ENCODE measurements around the gene DPP10. TPM values are rescaled to one million over a fixed set of nuclear protein-coding genes. Genes with fewer than 3 reads are reported as not detected.

The DPP10 gene
- total RNA-seq, 1 experiment from 2014 or later = not detected

GRCh38 chr2:114405247-114406116 is 37.0 kb upstream of the DPP10 start:
- intact Hi-C loops (cut with micrococcal nuclease; ENCODE audit: unreplicated experiment) (no loop called here), in situ Hi-C loops (cut with HindIII; ENCODE audit: low pct_unique_long_range_greater_than_20kb, low sequenced_read_pairs) (no loop called here)
- H3K27me3 ChIP-seq (ENCODE audit: control insufficient read depth, insufficient read depth, low read length) = no peaks in the 10 kb centered on the region
- H3K4me3 ChIP-seq (ENCODE audit: low read depth in 2 of 2, low read length in 2 of 2) = no peak overlapping the region
- no TSS peak for BruUV-seq (replicated peaks)
- H3K9me3 ChIP-seq (ENCODE audit: control insufficient read depth, insufficient read depth, low read depth, low read length) = no peaks in the 10 kb centered on the region
- TF ChIP-seq REST (IDR thresholded peaks at IDR 0.05; ENCODE audit: insufficient read depth in 1 of 2, low read depth in 2 of 2, low read length in 1 of 2) (no peak), TCF7L2 (IDR thresholded peaks at IDR 0.05; ENCODE audit: low read depth, low read length) (no peak), POLR2AphosphoS5 (IDR thresholded peaks at IDR 0.05; ENCODE audit: low read depth, low read length) (no peak), SIN3A (IDR thresholded peaks at IDR 0.05; ENCODE audit: borderline replicate concordance, insufficient read depth, low read depth, low read length) (no peak)
- TF ChIP-seq, protein P1, sequence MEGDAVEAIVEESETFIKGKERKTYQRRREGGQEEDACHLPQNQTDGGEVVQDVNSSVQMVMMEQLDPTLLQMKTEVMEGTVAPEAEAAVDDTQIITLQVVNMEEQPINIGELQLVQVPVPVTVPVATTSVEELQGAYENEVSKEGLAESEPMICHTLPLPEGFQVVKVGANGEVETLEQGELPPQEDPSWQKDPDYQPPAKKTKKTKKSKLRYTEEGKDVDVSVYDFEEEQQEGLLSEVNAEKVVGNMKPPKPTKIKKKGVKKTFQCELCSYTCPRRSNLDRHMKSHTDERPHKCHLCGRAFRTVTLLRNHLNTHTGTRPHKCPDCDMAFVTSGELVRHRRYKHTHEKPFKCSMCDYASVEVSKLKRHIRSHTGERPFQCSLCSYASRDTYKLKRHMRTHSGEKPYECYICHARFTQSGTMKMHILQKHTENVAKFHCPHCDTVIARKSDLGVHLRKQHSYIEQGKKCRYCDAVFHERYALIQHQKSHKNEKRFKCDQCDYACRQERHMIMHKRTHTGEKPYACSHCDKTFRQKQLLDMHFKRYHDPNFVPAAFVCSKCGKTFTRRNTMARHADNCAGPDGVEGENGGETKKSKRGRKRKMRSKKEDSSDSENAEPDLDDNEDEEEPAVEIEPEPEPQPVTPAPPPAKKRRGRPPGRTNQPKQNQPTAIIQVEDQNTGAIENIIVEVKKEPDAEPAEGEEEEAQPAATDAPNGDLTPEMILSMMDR (IDR thresholded peaks at IDR 0.05) = no peak
- ChIA-PET CTCF (no interaction called here), POLR2A (no interaction called here)
- ATAC-seq = no peak
- no peaks in the 10 kb centered on the region for H3K4me1 ChIP-seq (ENCODE audit: control insufficient read depth, insufficient read depth, low read length)
- no peaks in the 10 kb centered on the region for H3K36me3 ChIP-seq (ENCODE audit: control insufficient read depth, insufficient read depth, low read length)
- DNase-seq (ENCODE audit: low read depth, low spot score) = no peak
- H3K27ac ChIP-seq (ENCODE audit: low read length) = no peak overlapping the region

GRCh38 chr2:114406347-114406746 is 36.1 kb upstream of the DPP10 start:
- H3K4me3 ChIP-seq (ENCODE audit: low read depth in 2 of 2, low read length in 2 of 2) = no peak overlapping the region
- POLR2A ChIA-PET = no interaction called here
- ATAC-seq = no peak

More at GRCh38 chr2:114406347-114406746, 36.1 kb upstream of the DPP10 start:
- CTCF ChIA-PET = interaction anchor here (0.7 kb wide), 1 partner anchor 504 kb away, joined by 3 read pairs; no protein-coding TSS in a partner anchor
- Histone ChIP-seq H3K4me1 (ENCODE audit: control insufficient read depth, insufficient read depth, low read length) (no peaks in the 10 kb centered on the region), H3K27ac (ENCODE audit: low read length) (no peak overlapping the region), H3K36me3 (ENCODE audit: control insufficient read depth, insufficient read depth, low read length) (no peaks in the 10 kb centered on the region), H3K27me3 (ENCODE audit: control insufficient read depth, insufficient read depth, low read length) (no peaks in the 10 kb centered on the region), H3K9me3 (ENCODE audit: control insufficient read depth, insufficient read depth, low read depth, low read length) (no peaks in the 10 kb centered on the region)
- BruUV-seq (replicated peaks) = no TSS peak
- intact Hi-C loops (cut with micrococcal nuclease; ENCODE audit: unreplicated experiment) = no loop called here
- in situ Hi-C loops (cut with HindIII; ENCODE audit: low pct_unique_long_range_greater_than_20kb, low sequenced_read_pairs) = no loop called here
- TF ChIP-seq TCF7L2 (IDR thresholded peaks at IDR 0.05; ENCODE audit: low read depth, low read length) (no peak), REST (IDR thresholded peaks at IDR 0.05; ENCODE audit: insufficient read depth in 1 of 2, low read depth in 2 of 2, low read length in 1 of 2) (no peak), POLR2AphosphoS5 (IDR thresholded peaks at IDR 0.05; ENCODE audit: low read depth, low read length) (no peak), SIN3A (IDR thresholded peaks at IDR 0.05; ENCODE audit: borderline replicate concordance, insufficient read depth, low read depth, low read length) (no peak)
- TF ChIP-seq, protein P1 (IDR thresholded peaks at IDR 0.05) = no peak
- no peak for DNase-seq (ENCODE audit: low read depth, low spot score)
